Transverse colon (tissue), 4 donors: ENCODE measurements around the gene TLR10. TPM values are rescaled to one million over a fixed set of nuclear protein-coding genes. Genes with fewer than 3 reads are reported as not detected.
A peak's percentile ranks its signal among the peaks of the same experiment; 100 is the strongest.

Experiments used
- DNase-seq: peaks from one replicate; pipeline ENCODE4 v3.0.0-alpha.2; 2019
- H3K27ac ChIP-seq, 4 donors: fragments of 200-600 bp; sonication (generic); 2 replicates each; pipeline ENCODE4 v1.5.1; 2016 to 2018; ENCODE audit warnings: inconsistent platforms in 4 of 4
- H3K27me3 ChIP-seq: fragments of 200-600 bp; sonication (generic); 2 replicates; pipeline ENCODE4 v1.5.1; 2017; ENCODE audit warnings: inconsistent platforms
- H3K36me3 ChIP-seq, 4 donors: fragments of 200-600 bp; sonication (generic); 2 replicates each; pipeline ENCODE4 v1.5.1; 2017 to 2019; ENCODE audit warnings: inconsistent platforms in 4 of 4
- H3K4me1 ChIP-seq, 4 donors: fragments of 200-600 bp; sonication (generic); 2 replicates each; pipeline ENCODE4 v1.5.1; 2017 to 2020; ENCODE audit warnings: inconsistent platforms in 4 of 4
- H3K4me3 ChIP-seq, 4 donors: fragments of 200-600 bp; sonication (generic); 1 replicate in 1 of 4; 2 replicates in 3 of 4; pipeline versions ENCODE4 v1.5.1 to v1.6.1; 2017 to 2019; ENCODE audit warnings: inconsistent platforms in 4 of 4
- H3K9me3 ChIP-seq, 2 donors: fragments of 200-600 bp; sonication (generic); 2 replicates each; pipeline ENCODE4 v1.5.1; 2017 to 2019; ENCODE audit warnings: inconsistent platforms in 2 of 2
- CTCF ChIP-seq, 5 experiments: fragments of 200-600 bp in 3 of 5; fragments of 450-650 bp in 2 of 5; sonication (generic) in 3 of 5; IDR thresholded peaks; 1 replicate in 2 of 5; 2 replicates in 3 of 5; pipeline ENCODE4 v1.5.1; 2016 to 2017; ENCODE audit warnings: antibody characterized with exemption in 5 of 5, inconsistent platforms in 3 of 5, mild to moderate bottlenecking in 2 of 5, moderate library complexity in 1 of 5
- EP300 ChIP-seq: sonication (generic); formaldehyde crosslinking; IDR thresholded peaks from one replicate; pipeline ENCODE4 v1.6.1; 2017; ENCODE audit warnings: antibody characterized with exemption, low read depth
- POLR2A ChIP-seq: fragments of 450-650 bp; IDR thresholded peaks from one replicate; pipeline ENCODE4 v1.6.1; 2016; ENCODE audit warnings: antibody characterized with exemption, mild to moderate bottlenecking, moderate library complexity
- POLR2AphosphoS5 ChIP-seq, 3 donors: sonication (generic); formaldehyde crosslinking; IDR thresholded peaks; one replicate each; pipeline ENCODE4 v1.6.1; 2016; ENCODE audit warnings: antibody characterized with exemption in 3 of 3
- WGBS, 2 donors: methylation state at CpG; one replicate each; pipeline ENCODE4 v1.1.5; 2018; ENCODE audit warnings: low coverage in 1 of 2; 5-methylcytosine and 5-hydroxymethylcytosine counted together
- in situ Hi-C, 4 donors: fragments of 200-750 bp; cut with MboI; loops; one replicate each; pipeline versions ENCODE4 v1.15.0 to v1.15.1; 2017; ENCODE audit warnings: low sequenced_read_pairs in 3 of 4, low pct_ligation_motif_present in 1 of 4, low pct_unique_long_range_greater_than_20kb in 1 of 4
- intact Hi-C: fragments of 100-400 bp; cut with DNase I; formaldehyde crosslinking; loops from one replicate; pipeline ENCODE4 v1.15.1; 2023; ENCODE audit warnings: low total_unique reads
- total RNA-seq, 4 donors: library from RNA; depleted of rRNA; stranded (reverse); fragments of >200 nt; gene quantifications; one replicate each; pipeline ENCODE4 v1.1.0, GENCODE V29; 2016

Gene TLR10
- total RNA-seq, result 1 to 10 TPM in 1 of 4 donors, not detected in 3; 4.6 TPM

GRCh38 chr4:38782452-38783108, at the start of gene TLR10:
TLR10 (minus strand) TSS chr4:38782990; CDS start chr4:38775590, 7,400 bp downstream.
- intact Hi-C loops (loop anchor here (2.0 kb wide), 1 partner anchor 22 kb away; no protein-coding TSS in a partner anchor), in situ Hi-C loops (loop anchor here in 1 of 4 donors (25.0 kb wide), 1 partner anchor 355 kb away; no protein-coding TSS in a partner anchor)
- 34 to 38% methylated on average over 11 to 12 of the region's 12 CpGs for WGBS, 2 donors
- H3K27me3 ChIP-seq, result no peaks in the 10 kb centered on the region
- H3K4me1 ChIP-seq, result peaks cover 0 to 3% (median 0%) of the 10 kb centered on the region in 4 donors
- no peaks in the 10 kb centered on the region for H3K36me3 ChIP-seq
- no peaks in the 10 kb centered on the region for H3K9me3 ChIP-seq
- peak; percentile 46 for DNase-seq
- no peak within 1 kb of the TSS for H3K4me3 ChIP-seq
- TF ChIP-seq CTCF (IDR thresholded peaks at IDR 0.05), result peak; percentile 66 to 75 (median 69)
- TF ChIP-seq POLR2AphosphoS5 (IDR thresholded peaks at IDR 0.05), result no peak
- no peak within 1 kb of the TSS for H3K27ac ChIP-seq

- in situ Hi-C loops, result no loop called here
- Histone ChIP-seq H3K4me3 (no peak overlapping the region), H3K36me3 (no peaks in the 10 kb centered on the region), H3K27ac (no peak overlapping the region), H3K27me3 (no peaks in the 10 kb centered on the region), H3K4me1 (no peaks in the 10 kb centered on the region), H3K9me3 (peaks cover 9 to 13% of the 10 kb centered on the region in 2 donors)
- WGBS, 2 donors, result 95 to 100% methylated on average over 1 of the region's 1 CpG
- DNase-seq, result no peak
- intact Hi-C loops, result no loop called here
- TF ChIP-seq POLR2A, result no peak
- TF ChIP-seq POLR2AphosphoS5 (IDR thresholded peaks at IDR 0.05), result no peak
- TF ChIP-seq EP300, result no peak
- TF ChIP-seq CTCF (IDR thresholded peaks at IDR 0.05), result no peak
Observed at GRCh38 chr4:38832206-38832605, 49.4 kb upstream of the TLR10 start.

- in situ Hi-C loops (no loop called here), intact Hi-C loops (no loop called here)
- no peak for DNase-seq
- H3K4me1 ChIP-seq, result no peaks in the 10 kb centered on the region
- H3K4me3 ChIP-seq, result no peak overlapping the region
- no peak for TF ChIP-seq EP300
- TF ChIP-seq CTCF (IDR thresholded peaks at IDR 0.05), result no peak
- no peak for TF ChIP-seq POLR2A
- TF ChIP-seq POLR2AphosphoS5 (IDR thresholded peaks at IDR 0.05), result no peak
- H3K27ac ChIP-seq, result no peak overlapping the region
- H3K36me3 ChIP-seq, result no peaks in the 10 kb centered on the region
- H3K27me3 ChIP-seq, result no peaks in the 10 kb centered on the region
- H3K9me3 ChIP-seq, result peaks cover 9 to 13% of the 10 kb centered on the region in 2 donors
Observed at GRCh38 chr4:38831653-38832052, 48.9 kb upstream of the TLR10 start.

- no peak for DNase-seq
- in situ Hi-C loops (no loop called here), intact Hi-C loops (no loop called here)
- Histone ChIP-seq H3K4me3 (no peak overlapping the region), H3K27ac (no peak overlapping the region), H3K4me1 (no peaks in the 10 kb centered on the region), H3K9me3 (no peaks in the 10 kb centered on the region), H3K36me3 (no peaks in the 10 kb centered on the region), H3K27me3 (no peaks in the 10 kb centered on the region)
- TF ChIP-seq POLR2A (no peak), POLR2AphosphoS5 (IDR thresholded peaks at IDR 0.05) (no peak), EP300 (no peak), CTCF (IDR thresholded peaks at IDR 0.05) (no peak)
- WGBS, 2 donors, result 54 to 65% methylated on average over 5 of the region's 5 CpGs
Observed at GRCh38 chr4:38829237-38829636, 46.4 kb upstream of the TLR10 start.
